H1 (cell line): ENCODE measurements around the gene NOC2L. TPM values are rescaled to one million over a fixed set of nuclear protein-coding genes. Genes with fewer than 3 reads are reported as not detected.
"Not testable (repeated sequence)": the region's sequence is repeated elsewhere in the genome, so short reads cannot be mapped to it uniquely, and the experiment has no call there.

Experiments used
- CTCF ChIA-PET: fragments of 300-600 bp; sonication (Branson Sonifier 250); formaldehyde crosslinking; loops from one replicate; lab custom pipeline; 2021; ENCODE audit not compliant: partially characterized antibody; lab: Charles Lee
- POLR2A ChIA-PET: fragments of 300-600 bp; sonication (Branson Sonifier 250); formaldehyde crosslinking; loops from one replicate; lab custom pipeline; 2021; ENCODE audit warnings: inconsistent platforms; ENCODE audit not compliant: partially characterized antibody; lab: Charles Lee
- DNase-seq, 2 experiments: peaks; one replicate each; pipeline versions ENCODE4 v3.0.0 to v3.0.0-alpha.2; 2010 to 2022; ENCODE audit warnings: low spot score in 2 of 2, low read depth in 1 of 2, mixed read lengths in 1 of 2
- FAIRE-seq: peaks from 2 replicates; lab custom pipeline; 2011; peaks lifted over from hg19 to GRCh38; lab: Jason Lieb, UNC
- H2AFZ ChIP-seq: 2 replicates; pipeline ENCODE4 v1.8.1; 2012; ENCODE audit warnings: low read length, inconsistent platforms
- H2AK5ac ChIP-seq: 2 replicates; pipeline ENCODE4 v1.6.1; 2013; ENCODE audit warnings: low read depth, low read length
- H2BK120ac ChIP-seq: replicated peaks from 2 replicates; pipeline ENCODE3; 2013; ENCODE audit warnings: low read depth, low read length, inconsistent platforms
- H2BK12ac ChIP-seq: 2 replicates; pipeline ENCODE4 v1.6.1; 2013; ENCODE audit warnings: low read depth, low read length
- H2BK15ac ChIP-seq: 2 replicates; pipeline ENCODE4 v1.6.1; 2013; ENCODE audit warnings: low read length
- H2BK20ac ChIP-seq: 2 replicates; pipeline ENCODE4 v1.6.1; 2013; ENCODE audit warnings: low read length
- H2BK5ac ChIP-seq: 2 replicates; pipeline ENCODE4 v1.6.1; 2013; ENCODE audit warnings: low read depth, low read length
- H3K14ac ChIP-seq: 2 replicates; pipeline ENCODE4 v1.6.1; 2013; ENCODE audit warnings: inconsistent platforms; ENCODE audit not compliant: insufficient read length
- H3K18ac ChIP-seq: 2 replicates; pipeline ENCODE4 v1.6.1; 2013; ENCODE audit warnings: low read length; ENCODE audit errors: extremely low read depth
- H3K23ac ChIP-seq: 2 replicates; pipeline ENCODE4 v1.6.1; 2013; ENCODE audit warnings: inconsistent platforms; ENCODE audit not compliant: insufficient read length
- H3K23me2 ChIP-seq: 2 replicates; pipeline ENCODE4 v1.6.1; 2013; ENCODE audit warnings: low read depth, low read length
- H3K27ac ChIP-seq: 2 replicates; pipeline ENCODE4 v1.6.1; 2011; ENCODE audit warnings: low read depth, low read length, inconsistent platforms
- H3K27me3 ChIP-seq, 4 experiments: replicated peaks in 1 of 4; 1 replicate in 1 of 4; 2 replicates in 3 of 4; pipeline versions ENCODE4 v1.6.1 to v1.8.1; 2011 to 2013; ENCODE audit warnings: low read length in 3 of 4, mild to moderate bottlenecking in 3 of 4, inconsistent platforms in 2 of 4, mixed read lengths in 2 of 4, moderate library complexity in 1 of 4; ENCODE audit not compliant: control insufficient read depth in 3 of 4, insufficient read depth in 3 of 4; ENCODE audit errors: extremely low read depth in 1 of 4
- H3K36me3 ChIP-seq, 4 experiments: 2 replicates each; pipeline versions ENCODE4 v1.6.1 to v1.8.1; 2011 to 2013; ENCODE audit warnings: mild to moderate bottlenecking in 4 of 4, low read length in 3 of 4, moderate library complexity in 2 of 4, control low read depth in 1 of 4, inconsistent platforms in 1 of 4; ENCODE audit not compliant: insufficient read depth in 4 of 4, control insufficient read depth in 2 of 4
- H3K4ac ChIP-seq: replicated peaks from 2 replicates; pipeline ENCODE3; 2013; ENCODE audit warnings: low read length, low read depth, mixed read lengths, inconsistent platforms; ENCODE audit not compliant: insufficient read length
- H3K4me1 ChIP-seq, 4 experiments: replicated peaks in 1 of 4; 1 replicate in 1 of 4; 2 replicates in 3 of 4; pipeline versions ENCODE4 v1.6.1 to v1.8.1; 2011 to 2013; ENCODE audit warnings: low read length in 3 of 4, inconsistent platforms in 2 of 4, mixed read lengths in 1 of 4; ENCODE audit not compliant: insufficient read depth in 4 of 4, control insufficient read depth in 3 of 4
- H3K4me2 ChIP-seq, 2 experiments: 2 replicates each; pipeline versions ENCODE4 v1.6.1 to v1.8.1; 2011 to 2013; ENCODE audit warnings: low read depth in 2 of 2, low read length in 2 of 2, control low read depth in 1 of 2, inconsistent platforms in 1 of 2, mild to moderate bottlenecking in 1 of 2; ENCODE audit not compliant: insufficient read depth in 1 of 2
- H3K4me3 ChIP-seq, 4 experiments: fragments of 200-600, 300-600 bp in 1 of 4; sonication (generic), shearing (Covaris generic), sonication (Bioruptor Twin) in 1 of 4; 2 replicates each; pipeline versions ENCODE4 v1.5.1 to v1.8.1; 2011 to 2016; ENCODE audit warnings: low read length in 4 of 4, low read depth in 3 of 4, control low read depth in 2 of 4, inconsistent platforms in 2 of 4, mild to moderate bottlenecking in 2 of 4, mixed read lengths in 1 of 4, moderate library complexity in 1 of 4; ENCODE audit not compliant: insufficient read depth in 2 of 4; ENCODE audit errors: extremely low read depth in 1 of 4
- H3K56ac ChIP-seq: replicated peaks from 2 replicates; pipeline ENCODE3; 2013; ENCODE audit warnings: low read depth, mild to moderate bottlenecking, mixed read lengths, low read length, inconsistent platforms; ENCODE audit not compliant: insufficient read length
- H3K79me1 ChIP-seq: 2 replicates; pipeline ENCODE4 v1.6.1; 2013; ENCODE audit warnings: low read depth, low read length, control low read depth
- H3K79me2 ChIP-seq, 2 experiments: 2 replicates each; pipeline versions ENCODE4 v1.6.1 to v1.8.1; 2012 to 2013; ENCODE audit warnings: low read length in 2 of 2, mild to moderate bottlenecking in 2 of 2, inconsistent platforms in 1 of 2; ENCODE audit not compliant: insufficient read depth in 2 of 2, control insufficient read depth in 1 of 2
- H3K9ac ChIP-seq, 4 experiments: replicated peaks in 1 of 4; 1 replicate in 1 of 4; 2 replicates in 3 of 4; pipeline versions ENCODE4 v1.6.1 to v1.8.1; 2011 to 2013; ENCODE audit warnings: low read depth in 3 of 4, low read length in 3 of 4, control low read depth in 2 of 4, mild to moderate bottlenecking in 2 of 4, moderate library complexity in 2 of 4, inconsistent platforms in 1 of 4; ENCODE audit errors: extremely low read depth in 1 of 4
- H3K9me3 ChIP-seq, 2 experiments: 2 replicates each; pipeline versions ENCODE4 v1.6.1 to v1.8.1; 2012 to 2013; ENCODE audit warnings: mild to moderate bottlenecking in 2 of 2, moderate library complexity in 2 of 2, control low read depth in 1 of 2, inconsistent platforms in 1 of 2, low read depth in 1 of 2, low read length in 1 of 2, mixed read lengths in 1 of 2; ENCODE audit not compliant: insufficient read depth in 2 of 2
- H4K20me1 ChIP-seq, 2 experiments: replicated peaks in 1 of 2; 2 replicates each; pipeline versions ENCODE3 to v1.8.1; 2011 to 2013; ENCODE audit warnings: inconsistent platforms in 2 of 2, low read length in 2 of 2, mild to moderate bottlenecking in 1 of 2; ENCODE audit not compliant: insufficient read depth in 2 of 2, control insufficient read depth in 1 of 2
- H4K5ac ChIP-seq: 2 replicates; pipeline ENCODE4 v1.6.1; 2013; ENCODE audit warnings: low read length, low read depth, mixed read lengths, inconsistent platforms; ENCODE audit not compliant: insufficient read length
- H4K8ac ChIP-seq: 2 replicates; pipeline ENCODE4 v1.8.0; 2013; ENCODE audit warnings: mild to moderate bottlenecking, moderate library complexity, low read length, inconsistent platforms; ENCODE audit not compliant: insufficient read depth; ENCODE audit errors: extremely low read depth
- H4K91ac ChIP-seq: replicated peaks from 2 replicates; pipeline ENCODE3; 2013; ENCODE audit warnings: low read length, mixed read lengths, inconsistent platforms; ENCODE audit not compliant: insufficient read length
- WGBS, 2 experiments: shearing (Covaris generic) in 1 of 2; methylation state at CpG; one replicate each; pipeline versions ENCODE4 v1.1.6 to v1.1.7; 2013 to 2015; ENCODE audit warnings: low lambda C conversion rate in 2 of 2, mixed read lengths in 2 of 2, inconsistent platforms in 1 of 2, low coverage in 1 of 2, missing lambda C conversion rate in 1 of 2; ENCODE audit not compliant: insufficient replicate concordance in 2 of 2, insufficient coverage in 1 of 2, insufficient read length in 1 of 2; ENCODE audit errors: extremely low coverage in 1 of 2, missing lambda C conversion rate in 1 of 2; 5-methylcytosine and 5-hydroxymethylcytosine counted together
- polyA plus RNA-seq, 7 experiments: library from polyadenylated mRNA; depleted of rRNA in 3 of 7; stranded (reverse) in 5 of 7; unstranded in 2 of 7; fragments of >200 nt in 5 of 7; fragments of 200-250 nt in 2 of 7; gene quantifications; 1 replicate in 5 of 7; 2 replicates in 1 of 7; 4 replicates in 1 of 7; pipeline versions ENCODE4 v1.2.1 to v1.2.3, GENCODE V29; 2011 to 2013; ENCODE audit warnings: missing spikeins in 2 of 7, mixed read lengths in 2 of 7
- total RNA-seq: library from RNA; stranded (reverse); fragmentation: NEBNext Ultra II Directional; extraction: Animal tissue kit (Norgen Biotek cat#: 25700); gene quantifications from 2 replicates; pipeline ENCODE4 v1.2.1, GENCODE V29; 2021

Gene NOC2L
- total and polyA plus RNA-seq, 2 of the 8 experiments (the other 6 are each of a cell fraction or from before 2014, with no cell fraction given) = 74.7 to 130 TPM

- FAIRE-seq = not testable (repeated sequence)
- peaks cover 27 to 59% (median 52%) of the 10 kb centered on the region in 4 experiments for H3K27me3 ChIP-seq
- CTCF ChIA-PET = interaction anchor here (0.6 to 7.7 kb wide), 7 partner anchors 9 to 307 kb away, joined by 3 to 86 read pairs (median 3); partner anchors contain the start of gene PERM1
Measured at GRCh38 chr1:994546-994945, 35.5 kb upstream of the NOC2L start.

More at GRCh38 chr1:994546-994945, 35.5 kb upstream of the NOC2L start:
- H4K20me1 ChIP-seq, H4K91ac ChIP-seq, H3K23ac ChIP-seq, H3K4me3 ChIP-seq, H2AFZ ChIP-seq, H3K27ac ChIP-seq, H3K4ac ChIP-seq, H3K18ac ChIP-seq, H2BK5ac ChIP-seq, H3K79me2 ChIP-seq, H3K4me2 ChIP-seq, H3K14ac ChIP-seq, H2BK20ac ChIP-seq, H3K9me3 ChIP-seq, H2BK120ac ChIP-seq, H3K9ac ChIP-seq, H3K56ac ChIP-seq, DNase-seq, H4K8ac ChIP-seq, H3K23me2 ChIP-seq, H2BK12ac ChIP-seq, H3K79me1 ChIP-seq, H2BK15ac ChIP-seq, H4K5ac ChIP-seq: not testable (repeated sequence)
- H3K36me3 ChIP-seq = peaks cover 0 to 16% (median 0%) of the 10 kb centered on the region in 4 experiments; a peak in 1 of 8 replicates
- 0 out of 2 replicates have a peak overlapping the region, but pooled peaks have one; percentile 39 for H2AK5ac ChIP-seq
- POLR2A ChIA-PET = interaction anchor here (1.3 to 1.6 kb wide), 2 partner anchors 40 to 43 kb away, joined by 4 to 8 read pairs; no protein-coding TSS in a partner anchor
- H3K4me1 ChIP-seq = peaks cover 0 to 15% (median 9%) of the 10 kb centered on the region in 4 experiments; a peak in 5 of 7 replicates
- WGBS, 2 experiments = 77% methylated on average over 6 of the region's 6 CpGs; no CpG with 5 or more reads in 1 of the 2 experiments
